CD4-positive, alpha-beta T cell (primary cell): ENCODE results near the gene TIMP1. TPM values are rescaled to one million over a fixed set of nuclear protein-coding genes. Genes with fewer than 3 reads are reported as not detected.

Source experiments
- ATAC-seq: fragments of 200-7000 bp; cut with Tn5 transposase; one replicate; pipeline ENCODE4 v1.10.0; 2022; ENCODE audit warnings: mild to moderate bottlenecking; ENCODE audit not compliant: poor library complexity
- CTCF ChIA-PET: fragments of 350-600 bp; sonication (Branson Sonifier 250); formaldehyde crosslinking; loops from one replicate; lab custom pipeline; 2021; ENCODE audit warnings: antibody characterized with exemption, inconsistent platforms; lab: Charles Lee
- POLR2A ChIA-PET: fragments of 350-600 bp; sonication (Branson Sonifier 250); formaldehyde crosslinking; loops from one replicate; lab custom pipeline; 2021; ENCODE audit warnings: antibody characterized with exemption, inconsistent platforms; lab: Charles Lee
- DNase-seq, 14 experiments: peaks; one replicate each; pipeline ENCODE4 v3.0.0-alpha.2; 2013 to 2020; ENCODE audit warnings: mixed read lengths in 2 of 14
- H3K27ac ChIP-seq, 2 donors: one replicate each; pipeline versions ENCODE4 v1.5.1 to v1.7.0; 2013; ENCODE audit warnings: low read length in 2 of 2, low read depth in 1 of 2, mild to moderate bottlenecking in 1 of 2
- H3K27me3 ChIP-seq, 2 experiments: 1 replicate in 1 of 2; 2 replicates in 1 of 2; pipeline versions ENCODE4 v1.6.1 to v1.7.0; 2013; ENCODE audit warnings: low read length in 2 of 2, control low read depth in 1 of 2, mild to moderate bottlenecking in 1 of 2, moderate library complexity in 1 of 2; ENCODE audit not compliant: insufficient read depth in 2 of 2, control insufficient read depth in 1 of 2
- H3K36me3 ChIP-seq: one replicate; pipeline ENCODE4 v1.6.1; 2013; ENCODE audit warnings: low read length, control low read depth; ENCODE audit not compliant: insufficient read depth
- H3K4me1 ChIP-seq: one replicate; pipeline ENCODE4 v1.6.1; 2013; ENCODE audit warnings: low read length, control low read depth; ENCODE audit not compliant: insufficient read depth
- H3K4me3 ChIP-seq: one replicate; pipeline ENCODE4 v1.5.1; 2013; ENCODE audit warnings: mild to moderate bottlenecking, low read length, moderate library complexity
- H3K9me3 ChIP-seq, 2 experiments: 1 replicate in 1 of 2; 2 replicates in 1 of 2; pipeline versions ENCODE4 v1.6.1 to v1.7.0; 2013; ENCODE audit warnings: low read length in 2 of 2, mild to moderate bottlenecking in 2 of 2, control low read depth in 1 of 2, moderate library complexity in 1 of 2; ENCODE audit not compliant: control insufficient read depth in 1 of 2, insufficient read depth in 1 of 2
- H3K27ac Mint-ChIP-seq: one replicate; pipeline ENCODE4 v1.8.0; 2020; ENCODE audit warnings: mixed read lengths
- H3K27me3 Mint-ChIP-seq: one replicate; pipeline ENCODE4 v1.8.0; 2021; ENCODE audit warnings: mixed read lengths
- H3K36me3 Mint-ChIP-seq: one replicate; pipeline ENCODE4 v1.8.0; 2021; ENCODE audit warnings: low read depth, mixed read lengths
- H3K4me1 Mint-ChIP-seq: one replicate; pipeline ENCODE4 v1.8.0; 2021; ENCODE audit warnings: low read depth, mixed read lengths
- H3K4me3 Mint-ChIP-seq: one replicate; pipeline ENCODE4 v1.8.0; 2020; ENCODE audit warnings: mild to moderate bottlenecking, mixed read lengths
- H3K9me3 Mint-ChIP-seq: one replicate; pipeline ENCODE4 v1.8.0; 2020; ENCODE audit warnings: mixed read lengths
- CTCF ChIP-seq: fragments of 200-600 bp; IDR thresholded peaks from one replicate; pipeline ENCODE4 v1.8.0; 2022; ENCODE audit warnings: antibody characterized with exemption, mild to moderate bottlenecking
- intact Hi-C, 2 experiments: fragments of 100-400 bp; cut with DNase I in 1 of 2; cut with micrococcal nuclease in 1 of 2; formaldehyde crosslinking; loops; one replicate each; pipeline versions ENCODE4 v1.15.1 to v1.9.0; 2023 to 2025; cut with DNase I, micrococcal nuclease
- total RNA-seq, 174 experiments: library from RNA in 2 of 174; stranded (reverse) in 2 of 174; gene quantifications; one replicate each; pipeline ENCODE4 v1.2.3 and lab custom pipeline; 2021 to 2026

Gene TIMP1
- total RNA-seq, 2 experiments from 2014 or later = 35.6 to 38.5 TPM

DNA sequence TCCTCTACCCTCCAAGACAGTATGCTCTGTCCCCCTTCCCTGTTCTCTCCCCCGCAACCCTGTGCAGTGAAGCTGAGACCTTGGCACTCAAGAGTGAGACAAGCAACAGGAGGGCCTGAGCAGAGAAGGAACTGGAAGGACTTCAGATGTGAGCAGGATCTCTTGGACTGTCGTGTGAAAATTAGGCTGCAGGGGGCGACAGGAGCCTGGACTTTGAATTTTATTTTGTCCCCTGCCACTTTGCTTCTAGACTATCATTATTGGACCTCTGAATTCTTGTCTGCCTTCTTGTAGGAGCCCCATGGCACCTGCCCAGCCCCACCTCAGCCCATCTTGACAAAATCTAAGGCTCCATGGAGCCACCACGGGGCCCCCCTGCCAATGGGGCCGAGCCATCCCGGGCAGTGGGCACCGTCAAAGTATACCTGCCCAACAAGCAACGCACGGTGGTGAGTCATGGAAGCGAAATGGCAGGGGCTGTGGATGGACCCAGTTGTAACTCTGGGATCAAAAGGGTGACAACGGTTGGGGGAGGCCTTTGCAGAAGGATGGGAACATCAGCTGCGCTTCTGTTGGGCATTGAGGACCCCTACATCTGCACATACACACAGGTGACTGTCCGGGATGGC, 19.5 kb upstream of the TIMP1 start:
- no peak overlapping the region for H3K4me3 ChIP-seq
- H3K27ac ChIP-seq = no peak overlapping the region
- no peaks in the 10 kb centered on the region for H3K27me3 ChIP-seq
- peaks cover 59% of the 10 kb centered on the region for H3K36me3 Mint-ChIP-seq
- peak overlapping the region; percentile 80 for H3K4me3 Mint-ChIP-seq
- no peaks in the 10 kb centered on the region for H3K9me3 ChIP-seq
- peaks cover 40% of the 10 kb centered on the region for H3K4me1 ChIP-seq
- H3K9me3 Mint-ChIP-seq = no peaks in the 10 kb centered on the region
- peaks cover 42% of the 10 kb centered on the region for H3K36me3 ChIP-seq
- TF ChIP-seq CTCF = no peak
- ChIA-PET POLR2A (no interaction called here), CTCF (no interaction called here)
- no peak for ATAC-seq
- intact Hi-C loops = loop anchor here (2.0 to 10.0 kb wide), 7 partner anchors 60 to 465 kb away; partner anchors contain the start of genes ELK1 (in 1 of the 2), ZNF41 (in 1 of the 2) and ZNF81 (in 1 of the 2)
- DNase-seq = peak in 5 of 14 experiments; percentile 24 to 52 (median 38)
- no peaks in the 10 kb centered on the region for H3K27me3 Mint-ChIP-seq
- peaks cover 43% of the 10 kb centered on the region for H3K4me1 Mint-ChIP-seq
- H3K27ac Mint-ChIP-seq = peak overlapping the region; percentile 96

GRCh38 chrX:47563801-47564315, 18.4 kb upstream of the TIMP1 start:
- ATAC-seq = no peak
- H3K27ac ChIP-seq = no peak overlapping the region
- peaks cover 54% of the 10 kb centered on the region for H3K36me3 ChIP-seq
- no peak for DNase-seq
- H3K4me3 ChIP-seq = no peak overlapping the region
- ChIA-PET POLR2A (no interaction called here), CTCF (no interaction called here)
- Mint-ChIP-seq H3K9me3 (no peaks in the 10 kb centered on the region), H3K36me3 (peaks cover 70% of the 10 kb centered on the region), H3K4me3 (peak overlapping the region; percentile 79), H3K27me3 (no peaks in the 10 kb centered on the region), H3K27ac (peak overlapping the region; percentile 24), H3K4me1 (peaks cover 44% of the 10 kb centered on the region)
- no peak for TF ChIP-seq CTCF
- no peaks in the 10 kb centered on the region for H3K9me3 ChIP-seq
- no peaks in the 10 kb centered on the region for H3K27me3 ChIP-seq
- peaks cover 40% of the 10 kb centered on the region for H3K4me1 ChIP-seq
- intact Hi-C loops = loop anchor here (2.0 to 10.0 kb wide), 7 partner anchors 58 to 463 kb away; partner anchors contain the start of genes ELK1 (in 1 of the 2), ZNF41 (in 1 of the 2) and ZNF81 (in 1 of the 2)

- H3K9me3 ChIP-seq = no peaks in the 10 kb centered on the region
- H3K4me3 ChIP-seq = no peak overlapping the region
- no peak overlapping the region for H3K27ac ChIP-seq
- H3K27me3 ChIP-seq = no peaks in the 10 kb centered on the region
- peaks cover 48% of the 10 kb centered on the region for H3K4me1 Mint-ChIP-seq
- peak overlapping the region; percentile 66 for H3K4me3 Mint-ChIP-seq
- CTCF ChIA-PET = no interaction called here
- intact Hi-C loops = loop anchor here (5.0 to 10.0 kb wide), 6 partner anchors 58 to 463 kb away; partner anchors contain the start of genes ELK1 (in 1 of the 2), ZNF41 (in 1 of the 2) and ZNF81 (in 1 of the 2)
- peaks cover 60% of the 10 kb centered on the region for H3K36me3 ChIP-seq
- no peak for TF ChIP-seq CTCF
- H3K27ac Mint-ChIP-seq = no peak overlapping the region
- H3K27me3 Mint-ChIP-seq = no peaks in the 10 kb centered on the region
- H3K36me3 Mint-ChIP-seq = peaks cover 77% of the 10 kb centered on the region
- peaks cover 40% of the 10 kb centered on the region for H3K4me1 ChIP-seq
- H3K9me3 Mint-ChIP-seq = no peaks in the 10 kb centered on the region
- DNase-seq (no peak), ATAC-seq (no peak)
- POLR2A ChIA-PET = no interaction called here
Observed at GRCh38 chrX:47564438-47565085, 17.7 kb upstream of the TIMP1 start.
